ENCODE results near the gene GABARAPL1. TPM values are rescaled to one million over a fixed set of nuclear protein-coding genes. Genes with fewer than 3 reads are reported as not detected.
"Not testable (repeated sequence)": the region's sequence is repeated elsewhere in the genome, so short reads cannot be mapped to it uniquely, and the experiment has no call there.

Gene GABARAPL1
- total and polyA plus RNA-seq, 9 donors, result 53.1 to 186 (median 96.1) TPM

- H3K27me3 ChIP-seq, result no peaks in the 10 kb centered on the region
- no peaks in the 10 kb centered on the region for H3K4me1 ChIP-seq (ENCODE audit: insufficient read depth)
- H3K9me3 ChIP-seq, result no peaks in the 10 kb centered on the region
- H3K27ac ChIP-seq, result no peak overlapping the region
- WGBS, 3 donors, result 8 to 23% (median 18%) methylated on average over 2 of the region's 2 CpGs
- intact Hi-C loops (cut with DNase I), result no loop called here
- no peak for TF ChIP-seq CTCF (IDR thresholded peaks at IDR 0.05)
- TF ChIP-seq POLR2A (IDR thresholded peaks at IDR 0.05), result no peak
- no peak for TF ChIP-seq EP300 (IDR thresholded peaks at IDR 0.05)
- no peak for DNase-seq
- no peaks in the 10 kb centered on the region for H3K36me3 ChIP-seq
- H3K4me3 ChIP-seq, result no peak overlapping the region
These were observed 20.8 kb upstream of the GABARAPL1 start for GRCh38 chr12:10191865-10192264.

- intact Hi-C loops (cut with DNase I), result no loop called here
- no peaks in the 10 kb centered on the region for H3K27me3 ChIP-seq
- 84 to 88% (median 88%) methylated on average over 3 of the region's 3 CpGs for WGBS, 3 donors
- TF ChIP-seq EP300 (IDR thresholded peaks at IDR 0.05) (no peak), POLR2A (IDR thresholded peaks at IDR 0.05) (no peak), CTCF (IDR thresholded peaks at IDR 0.05) (no peak)
- no peak overlapping the region for H3K27ac ChIP-seq
- no peak overlapping the region for H3K4me3 ChIP-seq
- no peaks in the 10 kb centered on the region for H3K36me3 ChIP-seq
- no peaks in the 10 kb centered on the region for H3K4me1 ChIP-seq (ENCODE audit: insufficient read depth)
- DNase-seq, result no peak
- H3K9me3 ChIP-seq, result no peaks in the 10 kb centered on the region
These were observed 18.5 kb upstream of the GABARAPL1 start for GRCh38 chr12:10194160-10194670.

- Histone ChIP-seq H3K27me3 (no peaks in the 10 kb centered on the region), H3K27ac (no peak overlapping the region), H3K36me3 (no peaks in the 10 kb centered on the region), H3K4me3 (no peak overlapping the region), H3K9me3 (no peaks in the 10 kb centered on the region), H3K4me1 (ENCODE audit: insufficient read depth) (no peaks in the 10 kb centered on the region)
- intact Hi-C loops (cut with DNase I), result no loop called here
- 81 to 90% (median 87%) methylated on average over 10 of the region's 10 CpGs for WGBS, 3 donors
- no peak for DNase-seq
- TF ChIP-seq CTCF (IDR thresholded peaks at IDR 0.05) (no peak), POLR2A (IDR thresholded peaks at IDR 0.05) (no peak), EP300 (IDR thresholded peaks at IDR 0.05) (no peak)
These were observed 16.5 kb upstream of the GABARAPL1 start for GRCh38 chr12:10196210-10196609.

GRCh38 chr12:10197879-10198278 is 14.8 kb upstream of the GABARAPL1 start:
- Histone ChIP-seq H3K4me3 (no peak overlapping the region), H3K9me3 (no peaks in the 10 kb centered on the region), H3K27ac (no peak overlapping the region), H3K27me3 (no peaks in the 10 kb centered on the region), H3K4me1 (ENCODE audit: insufficient read depth) (no peaks in the 10 kb centered on the region), H3K36me3 (no peaks in the 10 kb centered on the region)
- no peak for TF ChIP-seq CTCF (IDR thresholded peaks at IDR 0.05)
- no peak for TF ChIP-seq EP300 (IDR thresholded peaks at IDR 0.05)
- TF ChIP-seq POLR2A (IDR thresholded peaks at IDR 0.05), result no peak
- no peak for DNase-seq
- 76 to 94% (median 78%) methylated on average over 5 of the region's 5 CpGs for WGBS, 3 donors
- intact Hi-C loops (cut with DNase I), result no loop called here

GRCh38 chr12:10204495-10204894 is 8.2 kb upstream of the GABARAPL1 start:
- H3K36me3 ChIP-seq; H3K4me3 ChIP-seq; H3K9me3 ChIP-seq; H3K27ac ChIP-seq; intact Hi-C loops (cut with DNase I); H3K27me3 ChIP-seq; DNase-seq; H3K4me1 ChIP-seq (ENCODE audit: insufficient read depth): not testable (repeated sequence)
- 92 to 98% (median 96%) methylated on average over 2 of the region's 2 CpGs for WGBS, 3 donors
